IgD-negative memory B cell (primary cell): ENCODE results near the gene ANTXRL. TPM values are rescaled to one million over a fixed set of nuclear protein-coding genes. Genes with fewer than 3 reads are reported as not detected.
"Not testable (repeated sequence)": the region's sequence is repeated elsewhere in the genome, so short reads cannot be mapped to it uniquely, and the experiment has no call there.

Experiments used
- H3K27ac Mint-ChIP-seq, 3 donors: one replicate each; pipeline ENCODE4 v1.8.0; 2020 to 2022; ENCODE audit warnings: mild to moderate bottlenecking in 3 of 3, mixed read lengths in 3 of 3, moderate library complexity in 1 of 3
- H3K27me3 Mint-ChIP-seq: one replicate; pipeline ENCODE4 v1.8.0; 2021; ENCODE audit warnings: mixed read lengths
- H3K36me3 Mint-ChIP-seq: one replicate; pipeline ENCODE4 v1.8.0; 2020; ENCODE audit warnings: mild to moderate bottlenecking, mixed read lengths
- H3K4me1 Mint-ChIP-seq, 3 donors: one replicate each; pipeline ENCODE4 v1.8.0; 2020 to 2022; ENCODE audit warnings: mixed read lengths in 3 of 3, mild to moderate bottlenecking in 1 of 3
- H3K4me3 Mint-ChIP-seq, 4 donors: one replicate each; pipeline ENCODE4 v1.8.0; 2020 to 2022; ENCODE audit warnings: mild to moderate bottlenecking in 4 of 4, mixed read lengths in 4 of 4, moderate library complexity in 3 of 4
- H3K9me3 Mint-ChIP-seq, 3 donors: one replicate each; pipeline ENCODE4 v1.8.0; 2020 to 2021; ENCODE audit warnings: mixed read lengths in 3 of 3, mild to moderate bottlenecking in 1 of 3
- polyA plus RNA-seq: library from polyadenylated mRNA; unstranded; fragments of 300-500 nt; fragmentation: Illumina TruSeq; gene quantifications from one replicate; pipeline ENCODE4 v1.2.3, GENCODE V29; 2021

The ANTXRL gene
- polyA plus RNA-seq, 1 donor from 2014 or later, result not detected

- not testable (repeated sequence) for H3K9me3 Mint-ChIP-seq, H3K4me1 Mint-ChIP-seq, H3K4me3 Mint-ChIP-seq, H3K36me3 Mint-ChIP-seq, H3K27ac Mint-ChIP-seq, H3K27me3 Mint-ChIP-seq
Measured at GRCh38 chr10:46365484-46365883, 78.7 kb downstream of the ANTXRL start.

- H3K27me3 Mint-ChIP-seq, H3K4me3 Mint-ChIP-seq, H3K36me3 Mint-ChIP-seq, H3K9me3 Mint-ChIP-seq, H3K27ac Mint-ChIP-seq, H3K4me1 Mint-ChIP-seq: not testable (repeated sequence)
Measured at GRCh38 chr10:46367209-46367608, 80.4 kb downstream of the ANTXRL start.

DNA sequence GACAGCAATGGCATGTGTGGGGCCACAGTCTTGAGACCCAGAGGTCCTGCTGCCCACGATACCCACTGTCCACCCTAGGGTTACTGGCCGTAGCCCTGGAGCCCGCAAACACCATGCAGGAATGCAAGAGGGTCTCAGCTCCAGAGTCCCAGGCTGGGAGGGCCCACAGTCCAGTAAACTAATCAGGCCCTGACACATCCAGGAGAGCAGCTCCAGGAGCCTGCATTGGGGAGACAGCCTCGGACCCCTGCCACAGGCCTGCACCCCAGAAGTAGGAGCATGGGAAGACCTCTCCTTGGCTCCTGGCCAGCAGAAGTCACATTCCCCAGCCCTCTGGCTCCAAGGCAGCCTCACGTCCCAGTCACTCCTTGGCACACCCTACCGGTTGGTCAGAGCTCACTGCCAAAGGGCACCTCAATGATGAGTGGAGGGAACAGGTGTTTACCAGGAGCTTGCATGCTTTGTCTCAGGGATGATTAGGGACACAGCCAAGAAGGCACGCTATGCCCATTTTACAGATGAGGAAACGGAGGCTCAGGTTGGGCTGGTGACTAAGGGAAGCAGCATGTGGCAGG is 81.0 kb downstream of the ANTXRL start:
- H3K27ac Mint-ChIP-seq, H3K4me3 Mint-ChIP-seq, H3K27me3 Mint-ChIP-seq, H3K36me3 Mint-ChIP-seq, H3K9me3 Mint-ChIP-seq, H3K4me1 Mint-ChIP-seq: not testable (repeated sequence)

DNA sequence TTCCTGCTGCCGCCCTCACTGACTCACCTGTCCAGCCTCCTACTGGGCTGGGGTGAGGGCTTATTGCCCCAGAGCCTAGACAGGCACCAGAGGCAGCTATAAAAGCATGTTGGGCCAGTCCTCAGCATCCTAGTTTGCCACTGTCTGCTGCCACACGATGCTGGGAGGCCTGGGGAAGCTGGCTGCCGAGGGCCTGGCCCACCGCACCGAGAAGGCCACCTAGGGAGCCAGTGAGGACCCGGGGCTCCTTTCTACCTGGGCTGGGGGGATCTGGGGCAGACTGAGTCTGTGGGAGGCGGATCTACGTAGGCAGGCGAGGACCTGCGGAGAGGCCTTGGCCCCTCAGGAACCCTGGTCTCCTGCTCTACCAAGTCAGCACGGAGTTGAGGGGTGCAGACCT is 82.2 kb downstream of the ANTXRL start:
- H3K9me3 Mint-ChIP-seq, H3K4me1 Mint-ChIP-seq, H3K36me3 Mint-ChIP-seq, H3K27ac Mint-ChIP-seq, H3K4me3 Mint-ChIP-seq, H3K27me3 Mint-ChIP-seq: not testable (repeated sequence)

DNA sequence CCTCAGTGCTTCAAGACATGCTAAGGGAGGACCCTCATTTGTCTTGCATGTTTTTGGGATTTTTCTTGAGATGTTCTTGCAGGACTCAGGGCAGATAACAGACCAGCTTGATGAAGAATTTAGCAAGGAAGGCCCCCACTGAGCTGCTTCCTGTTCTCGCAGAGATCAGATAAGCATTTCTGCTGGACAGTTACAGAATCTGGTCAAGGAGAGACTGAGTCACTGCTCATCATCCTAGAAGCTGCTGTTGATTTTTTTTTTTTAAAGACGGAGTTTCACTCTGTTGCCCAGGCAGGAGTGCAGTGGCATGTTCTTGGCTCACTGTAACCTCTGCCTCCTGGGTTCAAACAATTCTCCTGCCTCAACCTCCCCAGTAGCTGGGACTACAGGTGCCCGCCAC is 87.6 kb downstream of the ANTXRL start:
- not testable (repeated sequence) for H3K27me3 Mint-ChIP-seq, H3K27ac Mint-ChIP-seq, H3K4me3 Mint-ChIP-seq, H3K36me3 Mint-ChIP-seq, H3K4me1 Mint-ChIP-seq, H3K9me3 Mint-ChIP-seq

GRCh38 chr10:46375406-46375805 is 88.6 kb downstream of the ANTXRL start, which contains the start of gene ANXA8L1:
Gene ANXA8L1, plus strand, starts transcription at chr10:46375776. Its CDS starts 76 bp downstream, at chr10:46375852.
- not testable (repeated sequence) for H3K27ac Mint-ChIP-seq, H3K36me3 Mint-ChIP-seq, H3K4me3 Mint-ChIP-seq

GRCh38 chr10:46377022-46377421 is 90.2 kb downstream of the ANTXRL start:
- not testable (repeated sequence) for H3K4me1 Mint-ChIP-seq, H3K27me3 Mint-ChIP-seq, H3K36me3 Mint-ChIP-seq, H3K4me3 Mint-ChIP-seq, H3K9me3 Mint-ChIP-seq, H3K27ac Mint-ChIP-seq

More at GRCh38 chr10:46375406-46375805, 88.6 kb downstream of the ANTXRL start, which contains the start of gene ANXA8L1:
- H3K9me3 Mint-ChIP-seq, H3K4me1 Mint-ChIP-seq, H3K27me3 Mint-ChIP-seq: not testable (repeated sequence)

GRCh38 chr10:46377651-46378050 is 90.9 kb downstream of the ANTXRL start:
- H3K36me3 Mint-ChIP-seq, H3K4me3 Mint-ChIP-seq, H3K27me3 Mint-ChIP-seq, H3K4me1 Mint-ChIP-seq, H3K27ac Mint-ChIP-seq, H3K9me3 Mint-ChIP-seq: not testable (repeated sequence)

DNA sequence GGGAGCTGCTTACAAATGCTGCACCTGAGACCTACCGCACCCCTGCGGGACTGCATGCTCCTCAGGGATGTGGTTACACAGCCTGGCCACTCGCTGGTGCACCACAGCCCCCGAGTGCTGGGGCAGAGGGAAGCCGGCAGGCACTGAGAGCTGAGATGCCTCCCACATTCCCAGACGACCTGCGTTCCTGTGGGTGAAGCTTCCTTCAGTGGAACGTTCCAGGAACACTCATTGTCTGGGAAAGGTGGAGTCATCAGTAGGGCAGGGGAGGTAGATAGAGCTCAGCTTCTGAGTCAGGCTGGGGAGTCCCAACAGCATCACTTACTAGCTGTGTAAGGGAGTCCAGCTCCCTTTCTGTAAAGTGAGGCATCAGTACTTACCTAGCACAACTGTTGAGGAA is 91.3 kb downstream of the ANTXRL start:
- H3K4me1 Mint-ChIP-seq, H3K27me3 Mint-ChIP-seq, H3K27ac Mint-ChIP-seq, H3K9me3 Mint-ChIP-seq, H3K4me3 Mint-ChIP-seq, H3K36me3 Mint-ChIP-seq: not testable (repeated sequence)

DNA sequence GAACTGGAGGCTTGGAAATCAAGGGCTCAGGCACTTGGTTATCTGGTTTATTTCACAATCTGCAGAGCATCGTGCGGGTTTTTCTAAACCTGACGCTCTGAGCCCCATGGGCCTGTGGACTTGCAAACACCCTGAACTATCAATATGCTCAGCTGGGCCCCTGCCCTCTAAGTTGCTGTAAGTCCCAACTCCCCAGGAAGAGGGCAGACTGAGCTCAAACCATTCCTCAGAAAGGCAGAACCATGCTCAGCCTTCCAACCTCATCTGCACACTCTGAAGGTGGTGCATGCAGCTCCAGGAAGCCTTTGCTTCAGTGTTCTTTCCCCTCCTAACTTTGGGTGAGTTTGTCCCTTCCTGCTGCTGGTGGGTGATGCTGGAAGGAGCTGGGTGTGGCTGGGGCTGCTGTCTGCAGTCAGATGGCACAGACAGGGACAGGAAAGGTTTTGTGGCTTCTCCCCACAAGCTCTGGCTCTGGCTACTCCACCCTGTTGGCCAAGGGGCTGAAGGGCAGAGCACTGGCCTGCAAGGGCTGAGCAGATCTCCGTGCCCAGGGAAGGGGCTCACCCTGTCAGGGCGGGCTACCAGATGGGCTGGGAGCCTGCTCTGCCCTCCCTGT is 92.5 kb downstream of the ANTXRL start:
- H3K36me3 Mint-ChIP-seq, H3K4me3 Mint-ChIP-seq, H3K27ac Mint-ChIP-seq, H3K27me3 Mint-ChIP-seq, H3K9me3 Mint-ChIP-seq, H3K4me1 Mint-ChIP-seq: not testable (repeated sequence)

Other genes with a start within 250 kb of the ANTXRL start
- not detected for gene MSMB, start 240.7 kb upstream of the ANTXRL start, polyA plus RNA-seq
- not detected for gene ANXA8L1, start 88.8 kb downstream of the ANTXRL start, polyA plus RNA-seq
- not detected for gene NPY4R, start 179.0 kb downstream of the ANTXRL start, polyA plus RNA-seq